ENCODE data around the gene NEUROD6. TPM values are rescaled to one million over a fixed set of nuclear protein-coding genes. Genes with fewer than 3 reads are reported as not detected.

NEUROD6 gene
- total and polyA plus RNA-seq, 4 donors, result not detected

DNA sequence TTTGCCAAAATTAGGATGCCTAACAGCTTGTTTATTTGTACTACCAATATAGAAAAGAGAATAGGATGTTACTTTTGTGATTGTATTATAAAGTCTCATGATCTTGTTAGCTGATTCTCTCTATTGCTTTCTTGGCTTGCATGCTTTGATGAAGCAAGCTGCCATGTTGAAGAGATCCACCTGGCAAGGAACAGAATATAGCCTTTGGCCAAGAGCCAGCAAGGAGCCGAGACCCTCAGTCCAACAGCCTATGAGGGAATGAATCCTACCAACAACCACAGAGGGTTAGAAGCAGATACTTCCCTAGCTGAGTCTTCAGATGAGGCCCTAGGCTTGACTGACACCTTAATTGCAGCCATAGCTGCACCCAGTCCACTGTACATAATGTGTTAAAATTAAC, 41.2 kb downstream of the NEUROD6 start:
- H3K27me3 ChIP-seq (ENCODE audit: control insufficient read depth in 4 of 4, insufficient read depth in 4 of 4, low read length in 3 of 4), result no peaks in the 10 kb centered on the region
- 88% methylated on average over 1 of the region's 1 CpG for WGBS
- TF ChIP-seq EGR1 (IDR thresholded peaks at IDR 0.05; ENCODE audit: low read depth in 2 of 2) (no peak), NR2F2 (IDR thresholded peaks at IDR 0.05) (no peak), RAD21 (IDR thresholded peaks at IDR 0.05) (no peak), HNF4G (IDR thresholded peaks at IDR 0.05) (no peak), YY1 (IDR thresholded peaks at IDR 0.05) (no peak)
- TF ChIP-seq, protein P1, sequence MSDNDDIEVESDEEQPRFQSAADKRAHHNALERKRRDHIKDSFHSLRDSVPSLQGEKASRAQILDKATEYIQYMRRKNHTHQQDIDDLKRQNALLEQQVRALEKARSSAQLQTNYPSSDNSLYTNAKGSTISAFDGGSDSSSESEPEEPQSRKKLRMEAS (IDR thresholded peaks at IDR 0.05), result no peak
- H3K9ac ChIP-seq (ENCODE audit: low read depth in 1 of 2, low read length in 2 of 2), result no peak overlapping the region
- H3K4me1 ChIP-seq (ENCODE audit: control insufficient read depth in 4 of 4, insufficient read depth in 4 of 4, low read length in 3 of 4), result no peaks in the 10 kb centered on the region
- DNase-seq (ENCODE audit: low spot score), result no peak
- H3K36me3 ChIP-seq (ENCODE audit: control insufficient read depth in 4 of 4, insufficient read depth in 3 of 4, low read depth in 1 of 4, low read length in 3 of 4), result no peaks in the 10 kb centered on the region
- H3K9me3 ChIP-seq (ENCODE audit: control insufficient read depth in 4 of 4, low read length in 3 of 4), result no peaks in the 10 kb centered on the region
- H3K4me3 ChIP-seq (ENCODE audit: low read depth in 1 of 3, low read length in 3 of 3), result no peak overlapping the region
- no peak overlapping the region for H3K27ac ChIP-seq (ENCODE audit: low read depth in 1 of 2, low read length in 2 of 2)

DNA sequence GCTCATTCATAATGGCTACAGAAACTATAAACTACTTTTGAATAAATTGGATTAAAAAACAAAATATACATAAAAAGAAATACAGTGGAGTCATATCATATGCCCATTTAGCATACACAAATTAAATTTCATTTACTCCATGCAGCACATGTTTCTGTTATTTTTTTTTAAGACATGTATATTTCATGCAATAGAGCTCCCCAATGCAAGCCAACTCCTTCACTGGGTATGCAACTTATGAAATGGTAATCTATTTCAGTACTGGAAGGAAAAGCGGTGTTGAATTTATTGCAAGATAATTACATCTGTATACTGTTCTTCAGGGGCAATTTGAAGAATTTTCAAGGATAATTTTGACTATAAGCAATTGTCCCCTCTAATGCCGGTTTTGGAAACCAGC, 49.9 kb downstream of the NEUROD6 start:
- WGBS, result 86% methylated on average over 2 of the region's 2 CpGs
- Histone ChIP-seq H3K9me3 (ENCODE audit: control insufficient read depth in 4 of 4, low read length in 3 of 4) (no peaks in the 10 kb centered on the region), H3K4me3 (ENCODE audit: low read depth in 1 of 3, low read length in 3 of 3) (no peak overlapping the region), H3K9ac (ENCODE audit: low read depth in 1 of 2, low read length in 2 of 2) (no peak overlapping the region), H3K27ac (ENCODE audit: low read depth in 1 of 2, low read length in 2 of 2) (no peak overlapping the region), H3K36me3 (ENCODE audit: control insufficient read depth in 4 of 4, insufficient read depth in 3 of 4, low read depth in 1 of 4, low read length in 3 of 4) (no peaks in the 10 kb centered on the region), H3K4me1 (ENCODE audit: control insufficient read depth in 4 of 4, insufficient read depth in 4 of 4, low read length in 3 of 4) (no peaks in the 10 kb centered on the region), H3K27me3 (ENCODE audit: control insufficient read depth in 4 of 4, insufficient read depth in 4 of 4, low read length in 3 of 4) (peaks cover 0 to 2% (median 0%) of the 10 kb centered on the region in 4 donors)
- TF ChIP-seq, protein P2, sequence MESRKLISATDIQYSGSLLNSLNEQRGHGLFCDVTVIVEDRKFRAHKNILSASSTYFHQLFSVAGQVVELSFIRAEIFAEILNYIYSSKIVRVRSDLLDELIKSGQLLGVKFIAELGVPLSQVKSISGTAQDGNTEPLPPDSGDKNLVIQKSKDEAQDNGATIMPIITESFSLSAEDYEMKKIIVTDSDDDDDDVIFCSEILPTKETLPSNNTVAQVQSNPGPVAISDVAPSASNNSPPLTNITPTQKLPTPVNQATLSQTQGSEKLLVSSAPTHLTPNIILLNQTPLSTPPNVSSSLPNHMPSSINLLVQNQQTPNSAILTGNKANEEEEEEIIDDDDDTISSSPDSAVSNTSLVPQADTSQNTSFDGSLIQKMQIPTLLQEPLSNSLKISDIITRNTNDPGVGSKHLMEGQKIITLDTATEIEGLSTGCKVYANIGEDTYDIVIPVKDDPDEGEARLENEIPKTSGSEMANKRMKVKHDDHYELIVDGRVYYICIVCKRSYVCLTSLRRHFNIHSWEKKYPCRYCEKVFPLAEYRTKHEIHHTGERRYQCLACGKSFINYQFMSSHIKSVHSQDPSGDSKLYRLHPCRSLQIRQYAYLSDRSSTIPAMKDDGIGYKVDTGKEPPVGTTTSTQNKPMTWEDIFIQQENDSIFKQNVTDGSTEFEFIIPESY (IDR thresholded peaks at IDR 0.05), result no peak
- no peak for TF ChIP-seq NR2F2 (IDR thresholded peaks at IDR 0.05)
- no peak for TF ChIP-seq HNF4G (IDR thresholded peaks at IDR 0.05)
- TF ChIP-seq JUND (IDR thresholded peaks at IDR 0.05), result no peak
- TF ChIP-seq TAF1 (conservative IDR thresholded peaks at IDR 0.05), result no peak
- TF ChIP-seq HNF4A (conservative IDR thresholded peaks at IDR 0.05), result no peak
- no peak for TF ChIP-seq RAD21 (IDR thresholded peaks at IDR 0.05)
- no peak for TF ChIP-seq YY1 (IDR thresholded peaks at IDR 0.05)
- TF ChIP-seq, protein P3, sequence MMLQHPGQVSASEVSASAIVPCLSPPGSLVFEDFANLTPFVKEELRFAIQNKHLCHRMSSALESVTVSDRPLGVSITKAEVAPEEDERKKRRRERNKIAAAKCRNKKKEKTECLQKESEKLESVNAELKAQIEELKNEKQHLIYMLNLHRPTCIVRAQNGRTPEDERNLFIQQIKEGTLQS (IDR thresholded peaks at IDR 0.05), result no peak
- TF ChIP-seq, protein P1 (IDR thresholded peaks at IDR 0.05), result no peak
- TF ChIP-seq FOXA1 (IDR thresholded peaks at IDR 0.05), result no peak
- TF ChIP-seq, protein P4, sequence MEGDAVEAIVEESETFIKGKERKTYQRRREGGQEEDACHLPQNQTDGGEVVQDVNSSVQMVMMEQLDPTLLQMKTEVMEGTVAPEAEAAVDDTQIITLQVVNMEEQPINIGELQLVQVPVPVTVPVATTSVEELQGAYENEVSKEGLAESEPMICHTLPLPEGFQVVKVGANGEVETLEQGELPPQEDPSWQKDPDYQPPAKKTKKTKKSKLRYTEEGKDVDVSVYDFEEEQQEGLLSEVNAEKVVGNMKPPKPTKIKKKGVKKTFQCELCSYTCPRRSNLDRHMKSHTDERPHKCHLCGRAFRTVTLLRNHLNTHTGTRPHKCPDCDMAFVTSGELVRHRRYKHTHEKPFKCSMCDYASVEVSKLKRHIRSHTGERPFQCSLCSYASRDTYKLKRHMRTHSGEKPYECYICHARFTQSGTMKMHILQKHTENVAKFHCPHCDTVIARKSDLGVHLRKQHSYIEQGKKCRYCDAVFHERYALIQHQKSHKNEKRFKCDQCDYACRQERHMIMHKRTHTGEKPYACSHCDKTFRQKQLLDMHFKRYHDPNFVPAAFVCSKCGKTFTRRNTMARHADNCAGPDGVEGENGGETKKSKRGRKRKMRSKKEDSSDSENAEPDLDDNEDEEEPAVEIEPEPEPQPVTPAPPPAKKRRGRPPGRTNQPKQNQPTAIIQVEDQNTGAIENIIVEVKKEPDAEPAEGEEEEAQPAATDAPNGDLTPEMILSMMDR (IDR thresholded peaks at IDR 0.05; ENCODE audit: low read depth, low read length, missing input control), result no peak
- TF ChIP-seq, protein P5, sequence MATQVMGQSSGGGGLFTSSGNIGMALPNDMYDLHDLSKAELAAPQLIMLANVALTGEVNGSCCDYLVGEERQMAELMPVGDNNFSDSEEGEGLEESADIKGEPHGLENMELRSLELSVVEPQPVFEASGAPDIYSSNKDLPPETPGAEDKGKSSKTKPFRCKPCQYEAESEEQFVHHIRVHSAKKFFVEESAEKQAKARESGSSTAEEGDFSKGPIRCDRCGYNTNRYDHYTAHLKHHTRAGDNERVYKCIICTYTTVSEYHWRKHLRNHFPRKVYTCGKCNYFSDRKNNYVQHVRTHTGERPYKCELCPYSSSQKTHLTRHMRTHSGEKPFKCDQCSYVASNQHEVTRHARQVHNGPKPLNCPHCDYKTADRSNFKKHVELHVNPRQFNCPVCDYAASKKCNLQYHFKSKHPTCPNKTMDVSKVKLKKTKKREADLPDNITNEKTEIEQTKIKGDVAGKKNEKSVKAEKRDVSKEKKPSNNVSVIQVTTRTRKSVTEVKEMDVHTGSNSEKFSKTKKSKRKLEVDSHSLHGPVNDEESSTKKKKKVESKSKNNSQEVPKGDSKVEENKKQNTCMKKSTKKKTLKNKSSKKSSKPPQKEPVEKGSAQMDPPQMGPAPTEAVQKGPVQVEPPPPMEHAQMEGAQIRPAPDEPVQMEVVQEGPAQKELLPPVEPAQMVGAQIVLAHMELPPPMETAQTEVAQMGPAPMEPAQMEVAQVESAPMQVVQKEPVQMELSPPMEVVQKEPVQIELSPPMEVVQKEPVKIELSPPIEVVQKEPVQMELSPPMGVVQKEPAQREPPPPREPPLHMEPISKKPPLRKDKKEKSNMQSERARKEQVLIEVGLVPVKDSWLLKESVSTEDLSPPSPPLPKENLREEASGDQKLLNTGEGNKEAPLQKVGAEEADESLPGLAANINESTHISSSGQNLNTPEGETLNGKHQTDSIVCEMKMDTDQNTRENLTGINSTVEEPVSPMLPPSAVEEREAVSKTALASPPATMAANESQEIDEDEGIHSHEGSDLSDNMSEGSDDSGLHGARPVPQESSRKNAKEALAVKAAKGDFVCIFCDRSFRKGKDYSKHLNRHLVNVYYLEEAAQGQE (IDR thresholded peaks at IDR 0.05), result no peak
- TF ChIP-seq RXRA (IDR thresholded peaks at IDR 0.05), result no peak
- no peak for TF ChIP-seq FOXA2 (IDR thresholded peaks at IDR 0.05)
- TF ChIP-seq EGR1 (IDR thresholded peaks at IDR 0.05; ENCODE audit: low read depth in 2 of 2), result no peak
- TF ChIP-seq SP1 (IDR thresholded peaks at IDR 0.05), result no peak
- DNase-seq (ENCODE audit: low spot score), result no peak
